Hindlimb muscle (tissue), 1 donor: ENCODE data around the gene ABHD6. TPM values are rescaled to one million over a fixed set of nuclear protein-coding genes. Genes with fewer than 3 reads are reported as not detected.

Source experiments
- polyA plus RNA-seq: library from polyadenylated mRNA; unstranded; fragments of 120-200 nt; gene quantifications from one replicate; pipeline ENCODE4 v1.2.1, GENCODE V29; 2013; ENCODE audit not compliant: insufficient read length

ABHD6 gene
- polyA plus RNA-seq, 1 donor = 5.2 TPM

Other genes with a start within 250 kb of the ABHD6 start
- 51.9 TPM for gene FLNB, start 229.4 kb upstream of the ABHD6 start, polyA plus RNA-seq
- gene DNASE1L3, start 26.8 kb upstream of the ABHD6 start, polyA plus RNA-seq = 0.61 TPM
- 21.6 TPM for gene RPP14, start 68.5 kb downstream of the ABHD6 start, polyA plus RNA-seq
- gene HTD2, start 68.7 kb downstream of the ABHD6 start, polyA plus RNA-seq = 15.5 TPM
- gene PXK, start 95.1 kb downstream of the ABHD6 start, polyA plus RNA-seq = 17.7 TPM
- gene PDHB, start 196.0 kb downstream of the ABHD6 start, polyA plus RNA-seq = 74.4 TPM